G401 (cell line): Measurements from ENCODE around the gene EPHA10. TPM values are rescaled to one million over a fixed set of nuclear protein-coding genes. Genes with fewer than 3 reads are reported as not detected.

Experiments
- total RNA-seq: library from RNA; depleted of rRNA; stranded (reverse); fragments of >200 nt; shearing (Covaris generic); gene quantifications from 2 replicates; pipeline ENCODE4 v1.2.3, GENCODE V29; 2014; rRNA removed

Gene EPHA10
- total RNA-seq, 1 experiment from 2014 or later: 0.17 TPM

Other genes with a start within 250 kb of the EPHA10 start
- gene SNIP1, start 210.8 kb downstream of the EPHA10 start, total RNA-seq: 8.0 and 9.0 TPM in 2 replicates
- not detected in 2 replicates for gene DNALI1, start 208.2 kb downstream of the EPHA10 start, total RNA-seq
- gene GNL2, start 169.2 kb downstream of the EPHA10 start, total RNA-seq: 57.0 and 81.6 TPM in 2 replicates
- gene RSPO1, start 130.2 kb downstream of the EPHA10 start, total RNA-seq: 0.07 TPM in 1 of 2 replicates, not detected in the other
- gene CDCA8, start 72.6 kb downstream of the EPHA10 start, total RNA-seq: 18.9 and 20.3 TPM in 2 replicates
- 22.0 and 31.3 TPM in 2 replicates for gene MANEAL, start 28.7 kb upstream of the EPHA10 start, total RNA-seq
- 99.0 and 128 TPM in 2 replicates for gene C1orf122, start 42.7 kb upstream of the EPHA10 start, total RNA-seq
- 35.1 and 36.4 TPM in 2 replicates for gene YRDC, start 43.1 kb upstream of the EPHA10 start, total RNA-seq
- gene MTF1, start 94.5 kb upstream of the EPHA10 start, total RNA-seq: 1.8 and 3.7 TPM in 2 replicates
- gene INPP5B, start 181.9 kb upstream of the EPHA10 start, total RNA-seq: 17.5 and 17.7 TPM in 2 replicates
- 115 and 149 TPM in 2 replicates for gene SF3A3, start 224.9 kb upstream of the EPHA10 start, total RNA-seq
- 7.9 and 10.0 TPM in 2 replicates for gene FHL3, start 240.4 kb upstream of the EPHA10 start, total RNA-seq
- 60.5 and 134 TPM in 2 replicates for gene UTP11, start 247.6 kb upstream of the EPHA10 start, total RNA-seq